ENCODE measurements around the gene CRYBG1. TPM values are rescaled to one million over a fixed set of nuclear protein-coding genes. Genes with fewer than 3 reads are reported as not detected.
"Not testable (repeated sequence)": the region's sequence is repeated elsewhere in the genome, so short reads cannot be mapped to it uniquely, and the experiment has no call there.

CRYBG1 gene
- total and polyA plus RNA-seq, 2 donors (not counting 1 experiment from before 2014, with no cell fraction given) = 9.6 to 47.0 TPM

DNA sequence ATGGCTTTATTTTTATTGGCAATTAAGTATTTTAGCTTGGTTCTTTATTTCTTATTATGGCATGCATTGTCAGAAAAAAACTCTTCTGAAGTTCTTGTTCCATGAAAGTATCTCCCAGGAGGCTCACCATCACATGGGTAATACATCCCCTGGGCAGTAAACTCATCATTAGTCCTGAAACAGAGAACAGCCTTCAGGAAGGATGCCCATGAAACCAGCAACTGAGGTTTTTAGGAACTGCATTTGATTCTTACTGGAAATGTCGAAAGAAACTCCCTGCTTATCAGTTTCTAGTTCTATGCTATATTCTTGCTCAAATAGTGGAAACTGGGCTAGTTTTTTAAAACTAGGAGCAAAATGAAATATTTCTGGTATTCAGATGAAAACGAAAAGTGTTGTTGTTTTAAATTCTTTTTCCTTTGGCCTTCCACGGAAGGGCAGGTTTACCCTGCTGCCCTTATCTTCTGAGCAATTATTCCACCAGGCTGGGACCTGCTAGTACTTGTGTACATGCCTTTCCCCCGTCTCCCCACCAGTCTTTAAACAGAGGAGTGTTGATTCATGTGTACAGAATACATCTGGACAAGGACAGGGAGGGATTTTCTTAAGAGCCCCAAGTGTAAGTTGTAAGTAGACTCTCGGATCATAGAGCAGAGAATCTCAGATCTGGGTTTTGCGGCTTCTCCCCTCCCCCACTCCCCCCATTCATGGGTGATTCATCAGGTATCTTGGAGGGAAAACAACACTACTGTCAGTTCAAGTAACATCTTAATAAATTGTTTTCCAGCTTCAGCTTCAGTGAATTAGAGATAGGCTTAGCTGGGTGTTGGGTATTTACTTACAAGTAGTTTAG is 187.3 kb downstream of the CRYBG1 start:
- POLR2A ChIA-PET = interaction anchor here (0.9 to 2.3 kb wide), 3 partner anchors 14 to 38 kb away, joined by 3 to 21 read pairs (median 5); no protein-coding TSS in a partner anchor
- Mint-ChIP-seq H3K4me3 (peak overlapping the region; percentile 30), H3K27me3 (no peaks in the 10 kb centered on the region), H3K27ac (peak overlapping the region; percentile 99), H3K9me3 (ENCODE audit: insufficient read depth) (no peaks in the 10 kb centered on the region), H3K4me1 (peaks cover 53% of the 10 kb centered on the region)
- peak overlapping the region in 1 of 5 experiments; percentile 42 for H3K4me3 ChIP-seq (ENCODE audit: control extremely low read depth in 1 of 5, extremely low read depth in 1 of 5, insufficient read depth in 1 of 5, low read depth in 2 of 5, low read length in 4 of 5)
- CTCF ChIA-PET = interaction anchor here (0.6 to 4.7 kb wide), 12 partner anchors 8 to 104 kb away, joined by 3 to 33 read pairs (median 6); no protein-coding TSS in a partner anchor
- peak overlapping the region; percentile 67 for H3K4me2 ChIP-seq (replicated peaks; ENCODE audit: low read depth, low read length, poor library complexity, severe bottlenecking)
- no peaks in the 10 kb centered on the region for H3K9me3 ChIP-seq (ENCODE audit: control extremely low read depth in 1 of 3, control insufficient read depth in 2 of 3, insufficient read depth in 1 of 3, low read length in 2 of 3)
- ATAC-seq (ENCODE audit: low read depth) (no peak), DNase-seq (peak; percentile 27)
- H3K27ac ChIP-seq (ENCODE audit: low read length in 2 of 2) = peak overlapping the region; percentile 88 to 93
- H4K20me1 ChIP-seq (ENCODE audit: control insufficient read depth, insufficient read depth, low read length, poor library complexity, severe bottlenecking) = no peaks in the 10 kb centered on the region
- H3K79me2 ChIP-seq (ENCODE audit: control insufficient read depth, insufficient read depth, low read length) = peaks cover 19% of the 10 kb centered on the region
- WGBS (ENCODE audit: insufficient coverage) = 60% methylated on average over 1 of the region's 6 CpGs
- peaks cover 13 to 56% of the 10 kb centered on the region in 2 experiments for H3K36me3 ChIP-seq (replicated peaks in 1 of 2; ENCODE audit: control extremely low read depth in 1 of 2, control insufficient read depth in 1 of 2, extremely low read depth in 1 of 2, insufficient read depth in 2 of 2, low read length in 1 of 2)
- intact Hi-C loops (cut with micrococcal nuclease) = loop anchor here (1.0 to 2.0 kb wide), 4 partner anchors 10 to 36 kb away; no protein-coding TSS in a partner anchor
- no peak overlapping the region for H3K9ac ChIP-seq (ENCODE audit: low read length)
- H2AFZ ChIP-seq (ENCODE audit: insufficient read depth, low read depth, low read length, poor library complexity, severe bottlenecking) = no peak overlapping the region
- TF ChIP-seq CTCF (IDR thresholded peaks at IDR 0.05) (no peak), EZH2 (IDR thresholded peaks at IDR 0.05; ENCODE audit: borderline replicate concordance, insufficient read depth, low read depth, low read length, poor library complexity, severe bottlenecking) (no peak)
- H3K4me1 ChIP-seq (ENCODE audit: control insufficient read depth in 2 of 2, insufficient read depth in 2 of 2, low read length in 2 of 2) = peaks cover 35% of the 10 kb centered on the region in 2 donors
- H3K27me3 ChIP-seq (replicated peaks in 1 of 4; ENCODE audit: control extremely low read depth in 1 of 4, control insufficient read depth in 3 of 4, insufficient read depth in 4 of 4, low read length in 3 of 4) = no peaks in the 10 kb centered on the region

- H3K4me2 ChIP-seq (replicated peaks; ENCODE audit: low read depth, low read length, poor library complexity, severe bottlenecking); H3K9ac ChIP-seq (ENCODE audit: low read length); H3K79me2 ChIP-seq (ENCODE audit: control insufficient read depth, insufficient read depth, low read length); ATAC-seq (ENCODE audit: low read depth); H3K4me3 Mint-ChIP-seq; H3K27me3 ChIP-seq (replicated peaks in 1 of 4; ENCODE audit: control extremely low read depth in 1 of 4, control insufficient read depth in 3 of 4, insufficient read depth in 4 of 4, low read length in 3 of 4); H4K20me1 ChIP-seq (ENCODE audit: control insufficient read depth, insufficient read depth, low read length, poor library complexity, severe bottlenecking); H3K4me3 ChIP-seq (ENCODE audit: control extremely low read depth in 1 of 5, extremely low read depth in 1 of 5, insufficient read depth in 1 of 5, low read depth in 2 of 5, low read length in 4 of 5); H2AFZ ChIP-seq (ENCODE audit: insufficient read depth, low read depth, low read length, poor library complexity, severe bottlenecking); H3K9me3 Mint-ChIP-seq (ENCODE audit: insufficient read depth); DNase-seq; H3K27me3 Mint-ChIP-seq; H3K9me3 ChIP-seq (ENCODE audit: control extremely low read depth in 1 of 3, control insufficient read depth in 2 of 3, insufficient read depth in 1 of 3, low read length in 2 of 3); POLR2A ChIA-PET; intact Hi-C loops (cut with micrococcal nuclease): not testable (repeated sequence)
- Mint-ChIP-seq H3K27ac (peak overlapping the region; percentile 73), H3K4me1 (peaks cover 54% of the 10 kb centered on the region)
- H3K36me3 ChIP-seq (replicated peaks in 1 of 2; ENCODE audit: control extremely low read depth in 1 of 2, control insufficient read depth in 1 of 2, extremely low read depth in 1 of 2, insufficient read depth in 2 of 2, low read length in 1 of 2) = peaks cover 11 to 58% of the 10 kb centered on the region in 2 experiments
- CTCF ChIA-PET = interaction anchor here (2.1 to 2.3 kb wide), 2 partner anchors 17 to 37 kb away, joined by 10 to 13 read pairs; no protein-coding TSS in a partner anchor
- 100% methylated on average over 1 of the region's 6 CpGs for WGBS (ENCODE audit: insufficient coverage)
- H3K4me1 ChIP-seq (ENCODE audit: control insufficient read depth in 2 of 2, insufficient read depth in 2 of 2, low read length in 2 of 2) = peaks cover 35% of the 10 kb centered on the region in 2 donors
- peak overlapping the region in 1 of 2 donors; percentile 7 for H3K27ac ChIP-seq (ENCODE audit: low read length in 2 of 2)
Measured at GRCh38 chr6:106548926-106549455, 188.5 kb downstream of the CRYBG1 start.

Measured in B cell (primary cell).